Gastrocnemius medialis (tissue), 4 donors: ENCODE measurements around the gene TCF4.

ENCODE experiments used
- CTCF ChIP-seq, 5 experiments: fragments of 450-650 bp in 3 of 5; fragments of 200-600 bp in 2 of 5; sonication (generic) in 2 of 5; IDR thresholded peaks in 4 of 5; conservative IDR thresholded peaks in 1 of 5; 1 replicate in 4 of 5; 2 replicates in 1 of 5; pipeline ENCODE4 v1.5.1; 2016 to 2019; ENCODE audit warnings: antibody characterized with exemption in 5 of 5, mild to moderate bottlenecking in 3 of 5, moderate library complexity in 3 of 5
- POLR2A ChIP-seq, 2 donors: fragments of 450-650 bp; IDR thresholded peaks; one replicate each; pipeline ENCODE4 v1.6.1; 2017; ENCODE audit warnings: antibody characterized with exemption in 2 of 2, mild to moderate bottlenecking in 2 of 2, moderate library complexity in 2 of 2

- no peak for TF ChIP-seq CTCF (IDR thresholded peaks at IDR 0.05 in 4 of 5, conservative IDR thresholded peaks at IDR 0.05 in 1 of 5)
- no peak for TF ChIP-seq POLR2A (IDR thresholded peaks at IDR 0.05)
Observed at GRCh38 chr18:55435592-55435991, 152.4 kb downstream of the TCF4 start.
